ENCODE data around the gene PPCS. TPM values are rescaled to one million over a fixed set of nuclear protein-coding genes. Genes with fewer than 3 reads are reported as not detected.

PPCS gene
- total RNA-seq, 1 donor from 2014 or later = 45.5 TPM

- peaks cover 5% of the 10 kb centered on the region for H3K27me3 Mint-ChIP-seq
- H3K27ac Mint-ChIP-seq = no peak overlapping the region
- H3K4me1 Mint-ChIP-seq (ENCODE audit: unreplicated experiment) = peaks cover 12% of the 10 kb centered on the region
- DNase-seq (ENCODE audit: extremely low spot score, unreplicated experiment) = no peak
- no peak for TF ChIP-seq CTCF (conservative IDR thresholded peaks at IDR 0.05)
- peak overlapping the region; percentile 39 for H3K4me3 Mint-ChIP-seq
- peaks cover 10% of the 10 kb centered on the region for H3K36me3 Mint-ChIP-seq
- no peaks in the 10 kb centered on the region for H3K9me3 Mint-ChIP-seq
Observed at GRCh38 chr1:42453386-42453785, 3.0 kb upstream of the PPCS start.

GRCh38 chr1:42454403-42454802 is 1.9 kb upstream of the PPCS start:
- peaks cover 10% of the 10 kb centered on the region for H3K36me3 Mint-ChIP-seq

GRCh38 chr1:42456754-42457089 is 379 bp downstream of the PPCS start:
- Mint-ChIP-seq H3K27ac (peak overlapping the region; percentile 94), H3K9me3 (no peaks in the 10 kb centered on the region), H3K36me3 (peaks cover 17% of the 10 kb centered on the region), H3K27me3 (no peaks in the 10 kb centered on the region), H3K4me1 (ENCODE audit: unreplicated experiment) (peaks cover 16% of the 10 kb centered on the region), H3K4me3 (peak overlapping the region; percentile 91)
- no peak for TF ChIP-seq CTCF (conservative IDR thresholded peaks at IDR 0.05)
- DNase-seq (ENCODE audit: extremely low spot score, unreplicated experiment) = peak; percentile 76

More at GRCh38 chr1:42454403-42454802, 1.9 kb upstream of the PPCS start:
- no peak for TF ChIP-seq CTCF (conservative IDR thresholded peaks at IDR 0.05)
- H3K4me1 Mint-ChIP-seq (ENCODE audit: unreplicated experiment) = peaks cover 12% of the 10 kb centered on the region
- H3K9me3 Mint-ChIP-seq = no peaks in the 10 kb centered on the region
- H3K27ac Mint-ChIP-seq = no peak overlapping the region
- H3K27me3 Mint-ChIP-seq = peaks cover 5% of the 10 kb centered on the region
- peak overlapping the region; percentile 55 for H3K4me3 Mint-ChIP-seq
- DNase-seq (ENCODE audit: extremely low spot score, unreplicated experiment) = no peak

- no peak overlapping the region for H3K4me3 Mint-ChIP-seq
Observed at GRCh38 chr1:42461196-42461595, 4.9 kb downstream of the PPCS start.

GRCh38 chr1:42462828-42463763 is 6.8 kb downstream of the PPCS start, which contains the start of gene CCDC30:
TSS of gene CCDC30 (plus strand) at chr1:42463286. CDS start at chr1:42480552, 17,266 bp downstream.
- H3K27me3 Mint-ChIP-seq = no peaks in the 10 kb centered on the region
- peaks cover 9% of the 10 kb centered on the region for H3K36me3 Mint-ChIP-seq
- peak within 1 kb of the TSS; percentile 85 for H3K4me3 Mint-ChIP-seq
- H3K9me3 Mint-ChIP-seq = no peaks in the 10 kb centered on the region
- peak within 1 kb of the TSS; percentile 80 for H3K27ac Mint-ChIP-seq
- no peak for TF ChIP-seq CTCF (conservative IDR thresholded peaks at IDR 0.05)
- H3K4me1 Mint-ChIP-seq (ENCODE audit: unreplicated experiment) = peaks cover 15% of the 10 kb centered on the region
- DNase-seq (ENCODE audit: extremely low spot score, unreplicated experiment) = peak; percentile 93

More at GRCh38 chr1:42461196-42461595, 4.9 kb downstream of the PPCS start:
- Mint-ChIP-seq H3K27ac (no peak overlapping the region), H3K9me3 (no peaks in the 10 kb centered on the region), H3K36me3 (peaks cover 17% of the 10 kb centered on the region), H3K27me3 (no peaks in the 10 kb centered on the region), H3K4me1 (ENCODE audit: unreplicated experiment) (peaks cover 20% of the 10 kb centered on the region)
- no peak for TF ChIP-seq CTCF (conservative IDR thresholded peaks at IDR 0.05)
- DNase-seq (ENCODE audit: extremely low spot score, unreplicated experiment) = no peak
